Body of pancreas (tissue), 4 donors: Measurements from ENCODE around the gene ABCD1. TPM values are rescaled to one million over a fixed set of nuclear protein-coding genes. Genes with fewer than 3 reads are reported as not detected.

Source experiments
- ATAC-seq: fragments of 150-250 bp; one replicate; pipeline ENCODE4 v1.9.1; 2016
- DNase-seq, 4 donors: peaks; one replicate each; pipeline ENCODE4 v3.0.0-alpha.2; 2019
- H3K27ac ChIP-seq, 4 donors: fragments of 200-600 bp; sonication (generic); 1 replicate in 3 of 4; 2 replicates in 1 of 4; pipeline versions ENCODE4 v1.5.1 to v1.6.1; 2016 to 2019; ENCODE audit warnings: mild to moderate bottlenecking in 1 of 4, mixed read lengths in 1 of 4, moderate library complexity in 1 of 4
- H3K27me3 ChIP-seq, 2 donors: fragments of 200-600 bp; sonication (generic); one replicate each; pipeline ENCODE4 v1.6.0; 2016; ENCODE audit warnings: mild to moderate bottlenecking in 1 of 2
- H3K36me3 ChIP-seq, 2 donors: fragments of 200-600 bp; sonication (generic); replicated peaks in 1 of 2; 2 replicates each; pipeline ENCODE4 v1.5.1; 2016; ENCODE audit warnings: low read depth in 2 of 2; ENCODE audit not compliant: insufficient read depth in 1 of 2
- H3K4me1 ChIP-seq: fragments of 200-600 bp; sonication (generic); one replicate; pipeline ENCODE4 v1.6.0; 2016
- H3K4me3 ChIP-seq, 2 donors: fragments of 200-600 bp; sonication (generic); 1 replicate in 1 of 2; 2 replicates in 1 of 2; pipeline ENCODE4 v1.5.1; 2016 to 2019
- H3K9me3 ChIP-seq, 3 donors: fragments of 200-600 bp; sonication (generic); 1 replicate in 2 of 3; 2 replicates in 1 of 3; pipeline ENCODE4 v1.5.1; 2016
- POLR2A ChIP-seq, 3 donors: fragments of 450-650 bp; IDR thresholded peaks; one replicate each; pipeline ENCODE4 v1.6.1; 2016; ENCODE audit warnings: antibody characterized with exemption in 3 of 3, mild to moderate bottlenecking in 2 of 3
- WGBS, 2 donors: methylation state at CpG; one replicate each; pipeline ENCODE4 v1.1.5; 2017; 5-methylcytosine and 5-hydroxymethylcytosine counted together
- intact Hi-C: fragments of 100-400 bp; cut with DNase I; formaldehyde crosslinking; loops from one replicate; pipeline ENCODE4 v1.15.1; 2023
- total RNA-seq, 2 donors: library from RNA; depleted of rRNA; stranded (reverse); fragments of >200 nt; gene quantifications; one replicate each; pipeline ENCODE4 v1.1.0, GENCODE V29; 2016
- TF ChIP-seq, protein P1 (sequence below), 7 experiments: fragments of 450-650 bp in 4 of 7; fragments of 200-600 bp in 3 of 7; sonication (generic) in 3 of 7; IDR thresholded peaks; one replicate each; pipeline ENCODE4 v1.5.1; 2016 to 2019; ENCODE audit warnings: antibody characterized with exemption in 7 of 7

ABCD1 gene
- total RNA-seq, 2 donors from 2014 or later, result 11.2 to 31.6 TPM

DNA sequence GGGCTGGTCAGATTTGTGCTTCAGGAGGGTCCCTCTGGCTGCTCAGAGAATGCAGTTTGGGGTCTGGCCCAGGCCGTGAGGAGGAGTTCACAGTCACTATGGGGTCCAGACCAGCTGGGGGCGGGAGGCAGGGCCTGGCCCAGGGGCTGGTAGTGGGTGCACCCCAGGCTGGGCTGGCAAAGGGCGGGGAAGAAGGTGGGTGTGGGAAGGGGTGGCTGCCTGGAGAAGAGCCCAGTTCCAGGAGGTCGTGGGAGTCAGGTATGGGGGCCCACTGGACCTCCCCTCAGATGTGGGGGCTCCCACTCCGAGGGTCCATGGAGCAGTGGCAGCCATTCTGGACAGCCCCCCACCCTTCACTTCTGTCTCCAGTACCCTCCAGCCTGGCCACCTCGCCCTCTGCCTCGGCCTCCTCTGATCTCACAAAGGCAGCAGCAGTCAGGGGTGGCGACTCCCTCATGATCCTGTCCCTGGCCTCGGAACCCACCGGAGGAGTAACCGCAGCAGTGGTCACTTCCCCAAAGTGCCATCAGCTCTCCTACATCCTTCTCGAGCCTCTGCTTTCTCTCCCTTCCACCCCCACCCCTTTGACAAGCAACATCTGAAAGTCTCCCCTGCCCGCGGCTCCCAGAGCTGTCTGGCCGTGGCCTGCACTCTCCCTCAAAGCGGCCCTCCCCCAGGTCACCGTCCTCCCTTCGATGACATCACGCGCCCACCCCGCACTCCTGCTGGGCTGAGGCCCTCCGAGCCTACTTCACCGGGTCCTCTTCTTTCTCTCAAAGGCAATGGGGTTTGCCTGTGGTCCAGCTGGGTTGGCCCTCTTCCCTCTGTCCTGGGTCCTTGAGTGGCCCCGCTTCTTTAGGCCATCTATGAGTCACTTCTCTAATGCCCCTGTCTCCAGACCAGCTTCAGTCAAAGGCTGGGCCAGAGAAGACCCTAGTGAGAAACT is 38.6 kb upstream of the ABCD1 start:
- no peak for ATAC-seq
- H3K27me3 ChIP-seq, result no peaks in the 10 kb centered on the region
- no peak overlapping the region for H3K27ac ChIP-seq
- intact Hi-C loops, result no loop called here
- no peak for TF ChIP-seq POLR2A (IDR thresholded peaks at IDR 0.05)
- TF ChIP-seq, protein P1, sequence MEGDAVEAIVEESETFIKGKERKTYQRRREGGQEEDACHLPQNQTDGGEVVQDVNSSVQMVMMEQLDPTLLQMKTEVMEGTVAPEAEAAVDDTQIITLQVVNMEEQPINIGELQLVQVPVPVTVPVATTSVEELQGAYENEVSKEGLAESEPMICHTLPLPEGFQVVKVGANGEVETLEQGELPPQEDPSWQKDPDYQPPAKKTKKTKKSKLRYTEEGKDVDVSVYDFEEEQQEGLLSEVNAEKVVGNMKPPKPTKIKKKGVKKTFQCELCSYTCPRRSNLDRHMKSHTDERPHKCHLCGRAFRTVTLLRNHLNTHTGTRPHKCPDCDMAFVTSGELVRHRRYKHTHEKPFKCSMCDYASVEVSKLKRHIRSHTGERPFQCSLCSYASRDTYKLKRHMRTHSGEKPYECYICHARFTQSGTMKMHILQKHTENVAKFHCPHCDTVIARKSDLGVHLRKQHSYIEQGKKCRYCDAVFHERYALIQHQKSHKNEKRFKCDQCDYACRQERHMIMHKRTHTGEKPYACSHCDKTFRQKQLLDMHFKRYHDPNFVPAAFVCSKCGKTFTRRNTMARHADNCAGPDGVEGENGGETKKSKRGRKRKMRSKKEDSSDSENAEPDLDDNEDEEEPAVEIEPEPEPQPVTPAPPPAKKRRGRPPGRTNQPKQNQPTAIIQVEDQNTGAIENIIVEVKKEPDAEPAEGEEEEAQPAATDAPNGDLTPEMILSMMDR (IDR thresholded peaks at IDR 0.05), result no peak
- H3K9me3 ChIP-seq, result no peaks in the 10 kb centered on the region
- H3K4me1 ChIP-seq, result peaks cover 13% of the 10 kb centered on the region
- no peaks in the 10 kb centered on the region for H3K36me3 ChIP-seq
- no peak overlapping the region for H3K4me3 ChIP-seq
- 61 to 75% methylated on average over 8 to 16 of the region's 24 CpGs for WGBS, 2 donors
- DNase-seq, result peak in 2 of 4 donors; percentile 3 to 10

DNA sequence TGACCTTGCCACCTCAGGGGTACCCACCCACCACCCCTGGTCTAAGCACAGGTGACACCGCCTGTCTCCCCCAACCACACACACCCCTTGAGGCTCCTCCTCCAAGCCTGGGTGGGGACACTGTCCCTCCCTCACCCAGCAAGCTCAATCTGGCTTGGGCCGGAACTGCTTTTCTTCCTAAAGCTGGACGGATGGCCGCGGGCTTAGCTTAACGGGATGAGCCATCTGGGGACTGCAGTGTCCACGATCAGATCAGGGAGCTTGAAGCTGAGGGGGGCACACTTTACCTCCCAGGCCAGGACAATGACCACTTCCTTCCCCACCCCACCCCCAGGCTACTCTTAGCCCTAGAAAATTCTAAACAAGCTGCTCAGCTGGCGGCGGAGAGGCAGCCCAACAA is 37.9 kb upstream of the ABCD1 start:
- no peaks in the 10 kb centered on the region for H3K36me3 ChIP-seq
- no peaks in the 10 kb centered on the region for H3K9me3 ChIP-seq
- ATAC-seq (no peak), DNase-seq (no peak)
- 30% methylated on average over 2 of the region's 9 CpGs; no CpG with 5 or more reads in 1 of the 2 donors for WGBS, 2 donors
- no peaks in the 10 kb centered on the region for H3K27me3 ChIP-seq
- no peak overlapping the region for H3K4me3 ChIP-seq
- no peak overlapping the region for H3K27ac ChIP-seq
- H3K4me1 ChIP-seq, result peaks cover 13% of the 10 kb centered on the region
- intact Hi-C loops, result no loop called here
- TF ChIP-seq, protein P1 (IDR thresholded peaks at IDR 0.05), result no peak
- TF ChIP-seq POLR2A (IDR thresholded peaks at IDR 0.05), result no peak

DNA sequence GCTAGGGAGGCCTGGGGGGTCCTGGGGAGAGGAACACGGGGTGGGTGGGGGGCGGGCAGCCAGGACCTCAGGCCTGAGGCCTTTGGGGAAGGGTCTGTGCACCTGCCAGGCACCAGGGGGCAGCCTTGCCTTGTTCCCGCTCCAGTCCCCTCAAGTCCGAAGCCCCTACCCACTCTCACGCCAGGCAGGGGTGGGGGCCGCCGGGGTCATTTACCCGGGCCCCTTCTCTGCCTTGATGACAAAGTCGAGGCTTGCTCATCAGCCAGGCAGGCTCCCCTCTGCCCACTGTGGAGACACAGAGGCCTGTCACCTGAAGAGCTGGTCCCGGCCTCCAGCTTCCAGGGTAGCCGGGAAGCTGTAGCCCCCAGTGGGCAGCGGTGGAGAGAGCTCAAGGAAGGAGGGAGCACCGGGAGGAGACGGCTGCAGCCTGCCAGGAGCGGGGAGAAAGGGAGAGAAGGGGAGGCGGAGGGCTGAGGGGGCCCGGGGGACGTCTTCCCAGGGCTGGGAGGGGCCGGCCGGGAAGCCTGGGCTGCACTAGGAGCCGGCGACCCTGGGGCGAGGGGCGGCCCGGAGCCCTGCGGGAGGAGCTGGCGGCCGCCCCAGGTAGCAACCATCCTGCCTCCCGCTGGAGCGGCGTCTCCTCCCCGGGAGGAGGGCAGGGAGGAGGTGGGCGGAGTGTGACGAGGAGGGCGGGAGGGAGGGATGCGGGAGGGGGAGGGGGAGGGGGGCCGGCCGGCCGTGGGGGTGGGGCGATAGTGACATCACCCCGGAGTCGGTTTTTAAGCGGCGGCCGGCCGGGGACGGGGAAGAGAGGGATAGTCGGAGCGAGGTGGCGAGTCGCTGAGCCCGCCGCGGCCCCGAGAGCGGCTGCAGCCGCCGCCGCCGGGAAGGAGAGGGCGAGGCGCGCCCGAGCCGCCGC is 37.3 kb upstream of the ABCD1 start, which contains the start of gene SLC6A8:
Gene SLC6A8 (plus strand): TSS at position 806 of the 919 bp plus-strand sequence. CDS start 649 bp downstream, outside the sequence.
- Histone ChIP-seq H3K4me3 (no peak within 1 kb of the TSS), H3K9me3 (no peaks in the 10 kb centered on the region), H3K27me3 (no peaks in the 10 kb centered on the region), H3K4me1 (peaks cover 13% of the 10 kb centered on the region), H3K27ac (peak within 1 kb of the TSS in 2 of 4 donors; percentile 14 to 38), H3K36me3 (no peaks in the 10 kb centered on the region)
- DNase-seq (peak; percentile 72 to 81 (median 76)), ATAC-seq (peak; percentile 83)
- 1% methylated on average over 9 to 12 of the region's 66 CpGs for WGBS, 2 donors
- TF ChIP-seq, protein P1 (IDR thresholded peaks at IDR 0.05), result peak in 5 of 7 experiments; percentile 7 to 27 (median 14)
- TF ChIP-seq POLR2A (IDR thresholded peaks at IDR 0.05), result peak in 2 of 3 donors; percentile 38 to 41
- intact Hi-C loops, result no loop called here

DNA sequence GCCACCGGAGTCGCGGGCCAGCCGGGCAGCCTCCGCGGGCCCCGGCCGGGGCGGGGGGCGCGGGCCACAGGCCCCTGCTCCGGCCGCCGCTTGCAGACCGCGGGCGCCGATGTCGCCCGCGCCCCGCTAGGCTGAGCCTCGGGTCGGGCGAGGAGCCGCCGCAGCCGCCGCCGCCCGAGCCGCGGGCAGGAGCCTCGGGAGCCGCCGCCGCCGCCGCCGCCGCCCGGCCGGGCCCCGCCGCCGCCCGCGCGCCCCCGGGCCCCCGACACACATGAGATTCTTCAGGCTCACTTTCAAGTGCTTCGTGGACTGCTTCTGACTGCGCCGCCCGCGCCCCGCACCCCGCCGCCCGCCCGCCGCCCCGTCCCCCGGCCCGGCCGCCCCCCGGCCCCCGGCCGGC is 36.6 kb upstream of the ABCD1 start:
- no peak overlapping the region for H3K27ac ChIP-seq
- no peak overlapping the region for H3K4me3 ChIP-seq
- DNase-seq (no peak), ATAC-seq (peak; percentile 37)
- H3K27me3 ChIP-seq, result no peaks in the 10 kb centered on the region
- no peaks in the 10 kb centered on the region for H3K9me3 ChIP-seq
- 0% methylated on average over 4 of the region's 69 CpGs; no CpG with 5 or more reads in 1 of the 2 donors for WGBS, 2 donors
- H3K4me1 ChIP-seq, result peaks cover 13% of the 10 kb centered on the region
- H3K36me3 ChIP-seq, result no peaks in the 10 kb centered on the region
- intact Hi-C loops, result no loop called here
- TF ChIP-seq, protein P1 (IDR thresholded peaks at IDR 0.05), result no peak
- TF ChIP-seq POLR2A (IDR thresholded peaks at IDR 0.05), result no peak
